ENCODE measurements around the gene SORCS2.

- TF ChIP-seq, protein P1, sequence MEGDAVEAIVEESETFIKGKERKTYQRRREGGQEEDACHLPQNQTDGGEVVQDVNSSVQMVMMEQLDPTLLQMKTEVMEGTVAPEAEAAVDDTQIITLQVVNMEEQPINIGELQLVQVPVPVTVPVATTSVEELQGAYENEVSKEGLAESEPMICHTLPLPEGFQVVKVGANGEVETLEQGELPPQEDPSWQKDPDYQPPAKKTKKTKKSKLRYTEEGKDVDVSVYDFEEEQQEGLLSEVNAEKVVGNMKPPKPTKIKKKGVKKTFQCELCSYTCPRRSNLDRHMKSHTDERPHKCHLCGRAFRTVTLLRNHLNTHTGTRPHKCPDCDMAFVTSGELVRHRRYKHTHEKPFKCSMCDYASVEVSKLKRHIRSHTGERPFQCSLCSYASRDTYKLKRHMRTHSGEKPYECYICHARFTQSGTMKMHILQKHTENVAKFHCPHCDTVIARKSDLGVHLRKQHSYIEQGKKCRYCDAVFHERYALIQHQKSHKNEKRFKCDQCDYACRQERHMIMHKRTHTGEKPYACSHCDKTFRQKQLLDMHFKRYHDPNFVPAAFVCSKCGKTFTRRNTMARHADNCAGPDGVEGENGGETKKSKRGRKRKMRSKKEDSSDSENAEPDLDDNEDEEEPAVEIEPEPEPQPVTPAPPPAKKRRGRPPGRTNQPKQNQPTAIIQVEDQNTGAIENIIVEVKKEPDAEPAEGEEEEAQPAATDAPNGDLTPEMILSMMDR (IDR thresholded peaks at IDR 0.05; ENCODE audit: low read depth, low read length) = no peak
- TF ChIP-seq MAX (IDR thresholded peaks at IDR 0.05; ENCODE audit: low read depth, low read length) (no peak), POLR2A (IDR thresholded peaks at IDR 0.05; ENCODE audit: extremely low read depth, insufficient read length) (no peak)
These were observed 44.6 kb upstream of the SORCS2 start for GRCh38 chr4:7147661-7148310.
